ENCODE measurements around the gene LRIT2.

DNA sequence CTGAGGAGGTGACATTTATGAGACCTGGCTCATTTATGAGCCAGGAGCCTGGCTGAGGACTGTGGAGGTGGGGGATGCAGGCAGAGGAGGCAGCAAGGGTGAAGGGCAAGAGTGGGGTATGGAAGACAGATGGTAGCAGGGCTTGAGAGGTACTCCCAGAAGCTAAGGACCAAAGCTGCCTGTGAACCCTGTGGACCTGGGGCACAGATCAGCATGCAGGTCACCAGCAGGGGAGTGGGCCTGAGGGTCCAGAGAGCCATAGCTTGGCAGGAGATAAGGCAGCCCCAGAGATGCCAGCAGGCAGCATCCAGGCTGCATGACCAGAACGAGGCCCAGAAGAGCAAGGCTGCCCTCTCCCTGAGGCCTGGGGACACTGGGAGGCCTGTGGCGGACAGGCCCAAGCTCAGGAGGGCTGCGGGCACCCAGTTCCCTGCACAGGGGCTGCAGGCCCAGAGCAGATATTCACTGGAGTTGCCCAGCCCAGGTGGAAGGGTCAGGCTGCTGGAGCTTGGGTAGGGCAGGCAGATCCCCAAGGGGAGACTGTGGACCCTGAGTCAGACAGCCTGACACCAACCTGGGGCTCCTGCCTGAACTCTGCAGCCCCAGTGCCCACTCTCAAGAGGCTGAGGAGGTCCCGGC is 48.4 kb downstream of the LRIT2 start:
- TF ChIP-seq, protein P1, sequence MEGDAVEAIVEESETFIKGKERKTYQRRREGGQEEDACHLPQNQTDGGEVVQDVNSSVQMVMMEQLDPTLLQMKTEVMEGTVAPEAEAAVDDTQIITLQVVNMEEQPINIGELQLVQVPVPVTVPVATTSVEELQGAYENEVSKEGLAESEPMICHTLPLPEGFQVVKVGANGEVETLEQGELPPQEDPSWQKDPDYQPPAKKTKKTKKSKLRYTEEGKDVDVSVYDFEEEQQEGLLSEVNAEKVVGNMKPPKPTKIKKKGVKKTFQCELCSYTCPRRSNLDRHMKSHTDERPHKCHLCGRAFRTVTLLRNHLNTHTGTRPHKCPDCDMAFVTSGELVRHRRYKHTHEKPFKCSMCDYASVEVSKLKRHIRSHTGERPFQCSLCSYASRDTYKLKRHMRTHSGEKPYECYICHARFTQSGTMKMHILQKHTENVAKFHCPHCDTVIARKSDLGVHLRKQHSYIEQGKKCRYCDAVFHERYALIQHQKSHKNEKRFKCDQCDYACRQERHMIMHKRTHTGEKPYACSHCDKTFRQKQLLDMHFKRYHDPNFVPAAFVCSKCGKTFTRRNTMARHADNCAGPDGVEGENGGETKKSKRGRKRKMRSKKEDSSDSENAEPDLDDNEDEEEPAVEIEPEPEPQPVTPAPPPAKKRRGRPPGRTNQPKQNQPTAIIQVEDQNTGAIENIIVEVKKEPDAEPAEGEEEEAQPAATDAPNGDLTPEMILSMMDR (IDR thresholded peaks at IDR 0.05; ENCODE audit: poor library complexity, severe bottlenecking), result no peak
- TF ChIP-seq EP300 (conservative IDR thresholded peaks at IDR 0.05; ENCODE audit: poor library complexity, severe bottlenecking), result no peak
- no peak for TF ChIP-seq POLR2AphosphoS5 (IDR thresholded peaks at IDR 0.05)

Data from neural cell (in vitro differentiated cells).